Motor neuron (in vitro differentiated cells): Measurements from ENCODE around the gene PRKCE. TPM values are rescaled to one million over a fixed set of nuclear protein-coding genes. Genes with fewer than 3 reads are reported as not detected.

Source experiments
- ATAC-seq, 8 experiments: fragments of 200-7000 bp; cut with Tn5 transposase; replicated peaks in 6 of 8; 2 replicates each; pipeline ENCODE4 v1.8.0; 2021; ENCODE audit warnings: mild to moderate bottlenecking in 8 of 8, moderate library complexity in 8 of 8
- H3K27ac ChIP-seq, 2 donors: fragments of 250-450 bp; sonication (Bioruptor Pico); 2 replicates each; pipeline ENCODE4 v1.9.0; 2021; ENCODE audit warnings: antibody characterized with exemption in 2 of 2, mild to moderate bottlenecking in 2 of 2, moderate library complexity in 1 of 2
- H3K4me1 ChIP-seq, 2 donors: fragments of 250-450 bp; sonication (Bioruptor Pico); replicated peaks in 1 of 2; 2 replicates each; pipeline ENCODE4 v1.6.1; 2021; ENCODE audit warnings: antibody characterized with exemption in 2 of 2, mild to moderate bottlenecking in 2 of 2, moderate library complexity in 1 of 2
- H3K4me3 ChIP-seq, 5 donors: fragments of 250-450 bp; sonication (Bioruptor Pico); 2 replicates each; pipeline ENCODE4 v1.9.0; 2021; ENCODE audit warnings: antibody characterized with exemption in 5 of 5, mild to moderate bottlenecking in 5 of 5, moderate library complexity in 4 of 5
- WGBS, 10 experiments: fragments of 450-650 bp; shearing (Covaris generic); methylation state at CpG; one replicate each; pipeline ENCODE4 v1.0.0; 2022; 5-methylcytosine and 5-hydroxymethylcytosine counted together
- in situ Hi-C, 9 experiments: fragments of 400-800 bp; cut with MboI; loops; one replicate each; pipeline ENCODE4 v1.15.0; 2021; ENCODE audit warnings: low sequenced_read_pairs in 9 of 9, low pct_unique_long_range_greater_than_20kb in 2 of 9; ENCODE audit not compliant: unreplicated experiment in 9 of 9
- total RNA-seq, 8 experiments: library from RNA; unstranded; fragments of 300-600 nt; gene quantifications; 2 replicates each; pipeline versions ENCODE4 v1.2.3 to v1.2.4, GENCODE V29; 2022

The PRKCE gene
- total RNA-seq, 8 experiments from 2014 or later = 7.3 to 23.0 (median 14.7) TPM

- Histone ChIP-seq H3K27ac (no peak overlapping the region), H3K4me1 (peaks cover 0 to 2% of the 10 kb centered on the region in 2 donors), H3K4me3 (no peak overlapping the region)
- ATAC-seq = no peak
- WGBS, 10 experiments = 78 to 96% (median 88%) methylated on average over 3 to 7 of the region's 8 CpGs; no CpG with 5 or more reads in 3 of the 10 experiments
- in situ Hi-C loops = no loop called here
Measured at GRCh38 chr2:45960057-45960863, 308.8 kb downstream of the PRKCE start.

- WGBS, 10 experiments = 0 to 100% (median 77%) methylated on average over 1 to 7 of the region's 7 CpGs
- in situ Hi-C loops = no loop called here
- Histone ChIP-seq H3K27ac (no peak overlapping the region), H3K4me1 (peaks cover 0 to 2% of the 10 kb centered on the region in 2 donors), H3K4me3 (no peak overlapping the region)
- ATAC-seq = peak in 4 of 8 experiments; percentile 73 to 76 (median 76)
Measured at GRCh38 chr2:45962177-45962921, 310.9 kb downstream of the PRKCE start.

- Histone ChIP-seq H3K4me3 (no peak overlapping the region), H3K4me1 (peaks cover 0 to 2% of the 10 kb centered on the region in 2 donors), H3K27ac (no peak overlapping the region)
- in situ Hi-C loops = no loop called here
- WGBS, 10 experiments = 50 to 94% (median 78%) methylated on average over 1 to 6 of the region's 7 CpGs; no CpG with 5 or more reads in 2 of the 10 experiments
- no peak for ATAC-seq
Measured at GRCh38 chr2:45963816-45964215, 312.3 kb downstream of the PRKCE start.

GRCh38 chr2:45964223-45964841 is 312.9 kb downstream of the PRKCE start:
- no peak overlapping the region for H3K27ac ChIP-seq
- ATAC-seq = peak in 5 of 8 experiments; percentile 32 to 69 (median 54)

GRCh38 chr2:45964906-45965305 is 313.4 kb downstream of the PRKCE start:
- in situ Hi-C loops = no loop called here
- Histone ChIP-seq H3K27ac (no peak overlapping the region), H3K4me3 (no peak overlapping the region), H3K4me1 (peaks cover 0 to 2% of the 10 kb centered on the region in 2 donors)
- 0 to 93% (median 61%) methylated on average over 1 to 4 of the region's 4 CpGs for WGBS, 10 experiments
- no peak for ATAC-seq

More at GRCh38 chr2:45964223-45964841, 312.9 kb downstream of the PRKCE start:
- Histone ChIP-seq H3K4me1 (peaks cover 0 to 2% of the 10 kb centered on the region in 2 donors), H3K4me3 (no peak overlapping the region)
- WGBS, 10 experiments = 0 to 94% (median 73%) methylated on average over 2 to 5 of the region's 6 CpGs; no CpG with 5 or more reads in 3 of the 10 experiments
- in situ Hi-C loops = no loop called here

- in situ Hi-C loops = no loop called here
- Histone ChIP-seq H3K4me1 (no peaks in the 10 kb centered on the region), H3K4me3 (no peak overlapping the region), H3K27ac (no peak overlapping the region)
- no peak for ATAC-seq
- WGBS, 10 experiments = 83 to 100% (median 97%) methylated on average over 1 to 11 of the region's 11 CpGs
Measured at GRCh38 chr2:45965871-45966498, 314.5 kb downstream of the PRKCE start.

- no peak overlapping the region for H3K27ac ChIP-seq
Measured at GRCh38 chr2:45968946-45969584, 317.6 kb downstream of the PRKCE start.

GRCh38 chr2:45973426-45973825 is 322.0 kb downstream of the PRKCE start:
- H3K4me1 ChIP-seq = no peaks in the 10 kb centered on the region
- in situ Hi-C loops = no loop called here

More at GRCh38 chr2:45968946-45969584, 317.6 kb downstream of the PRKCE start:
- no peak for ATAC-seq
- WGBS, 10 experiments = 51 to 100% (median 86%) methylated on average over 1 to 7 of the region's 14 CpGs; no CpG with 5 or more reads in 3 of the 10 experiments
- no peaks in the 10 kb centered on the region for H3K4me1 ChIP-seq
- in situ Hi-C loops = no loop called here
- no peak overlapping the region for H3K4me3 ChIP-seq

GRCh38 chr2:45974056-45974455 is 322.6 kb downstream of the PRKCE start:
- Histone ChIP-seq H3K27ac (no peak overlapping the region), H3K4me1 (no peaks in the 10 kb centered on the region), H3K4me3 (no peak overlapping the region)
- no peak for ATAC-seq
- in situ Hi-C loops = no loop called here
- 93 to 100% (median 100%) methylated on average over 1 to 4 of the region's 4 CpGs; no CpG with 5 or more reads in 2 of the 10 experiments for WGBS, 10 experiments

More at GRCh38 chr2:45973426-45973825, 322.0 kb downstream of the PRKCE start:
- 60 to 100% (median 84%) methylated on average over 1 to 4 of the region's 4 CpGs; no CpG with 5 or more reads in 2 of the 10 experiments for WGBS, 10 experiments
- Histone ChIP-seq H3K27ac (no peak overlapping the region), H3K4me3 (no peak overlapping the region)
- ATAC-seq = no peak

- in situ Hi-C loops = no loop called here
- H3K27ac ChIP-seq = no peak overlapping the region
- H3K4me3 ChIP-seq = no peak overlapping the region
- no peaks in the 10 kb centered on the region for H3K4me1 ChIP-seq
- ATAC-seq = no peak
- 60 to 100% (median 93%) methylated on average over 1 to 6 of the region's 7 CpGs; no CpG with 5 or more reads in 1 of the 10 experiments for WGBS, 10 experiments
Measured at GRCh38 chr2:45974762-45975408, 323.4 kb downstream of the PRKCE start.

GRCh38 chr2:45975752-45976517 is 324.5 kb downstream of the PRKCE start:
- in situ Hi-C loops = no loop called here
- WGBS, 10 experiments = 60 to 100% (median 90%) methylated on average over 1 to 11 of the region's 14 CpGs; no CpG with 5 or more reads in 1 of the 10 experiments
- no peaks in the 10 kb centered on the region for H3K4me1 ChIP-seq
- no peak overlapping the region for H3K27ac ChIP-seq
- H3K4me3 ChIP-seq = no peak overlapping the region
- ATAC-seq = no peak
